GM10266 (cell line): Measurements from ENCODE around the gene LY6G6F.

Experiments
- DNase-seq: peaks from one replicate; pipeline ENCODE4 v3.0.0; 2012; ENCODE audit errors: extremely low spot score
- TF ChIP-seq, protein P1 (sequence below): IDR thresholded peaks from 2 replicates; pipeline ENCODE4 v1.5.1; 2012; ENCODE audit warnings: mild to moderate bottlenecking, low read depth; ENCODE audit not compliant: control insufficient read depth, insufficient read depth; ENCODE audit errors: missing control alignments

Gene LY6G6F

DNA sequence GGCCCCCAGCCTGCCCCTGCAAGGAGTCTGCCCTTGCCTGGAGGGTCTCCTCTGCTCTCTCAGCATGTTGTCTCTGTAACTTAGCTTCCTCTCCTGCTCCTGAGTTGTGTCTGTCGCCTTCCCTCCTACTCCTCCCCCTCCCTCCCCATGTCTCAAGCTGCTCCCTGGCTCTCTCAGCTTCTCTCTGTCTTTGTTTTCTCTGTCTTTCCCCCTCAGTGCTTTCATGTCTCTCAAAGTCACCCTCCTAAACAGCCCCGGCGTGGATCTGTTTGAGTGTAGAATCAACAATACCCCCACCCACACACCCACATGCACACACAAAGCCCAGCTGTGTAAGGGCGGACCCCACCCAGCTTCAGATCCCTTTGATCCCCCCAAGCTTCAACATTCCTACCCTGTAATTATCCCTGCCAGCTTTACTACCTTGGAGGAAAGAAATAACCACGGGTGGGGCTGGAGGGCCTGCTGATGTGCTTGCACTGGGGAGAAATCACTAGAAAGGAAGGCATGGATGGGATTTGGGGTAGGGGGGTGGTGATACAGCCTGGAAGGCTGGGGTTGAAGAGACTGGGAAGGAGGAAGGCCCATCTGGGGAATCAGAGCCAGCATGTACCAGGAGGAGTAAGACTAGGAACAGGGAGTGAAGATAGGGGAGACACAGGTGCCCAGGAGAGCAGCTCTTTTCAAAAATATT is 7.5 kb downstream of the LY6G6F start:
- TF ChIP-seq, protein P1, sequence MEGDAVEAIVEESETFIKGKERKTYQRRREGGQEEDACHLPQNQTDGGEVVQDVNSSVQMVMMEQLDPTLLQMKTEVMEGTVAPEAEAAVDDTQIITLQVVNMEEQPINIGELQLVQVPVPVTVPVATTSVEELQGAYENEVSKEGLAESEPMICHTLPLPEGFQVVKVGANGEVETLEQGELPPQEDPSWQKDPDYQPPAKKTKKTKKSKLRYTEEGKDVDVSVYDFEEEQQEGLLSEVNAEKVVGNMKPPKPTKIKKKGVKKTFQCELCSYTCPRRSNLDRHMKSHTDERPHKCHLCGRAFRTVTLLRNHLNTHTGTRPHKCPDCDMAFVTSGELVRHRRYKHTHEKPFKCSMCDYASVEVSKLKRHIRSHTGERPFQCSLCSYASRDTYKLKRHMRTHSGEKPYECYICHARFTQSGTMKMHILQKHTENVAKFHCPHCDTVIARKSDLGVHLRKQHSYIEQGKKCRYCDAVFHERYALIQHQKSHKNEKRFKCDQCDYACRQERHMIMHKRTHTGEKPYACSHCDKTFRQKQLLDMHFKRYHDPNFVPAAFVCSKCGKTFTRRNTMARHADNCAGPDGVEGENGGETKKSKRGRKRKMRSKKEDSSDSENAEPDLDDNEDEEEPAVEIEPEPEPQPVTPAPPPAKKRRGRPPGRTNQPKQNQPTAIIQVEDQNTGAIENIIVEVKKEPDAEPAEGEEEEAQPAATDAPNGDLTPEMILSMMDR = no peak
- DNase-seq = no peak

DNA sequence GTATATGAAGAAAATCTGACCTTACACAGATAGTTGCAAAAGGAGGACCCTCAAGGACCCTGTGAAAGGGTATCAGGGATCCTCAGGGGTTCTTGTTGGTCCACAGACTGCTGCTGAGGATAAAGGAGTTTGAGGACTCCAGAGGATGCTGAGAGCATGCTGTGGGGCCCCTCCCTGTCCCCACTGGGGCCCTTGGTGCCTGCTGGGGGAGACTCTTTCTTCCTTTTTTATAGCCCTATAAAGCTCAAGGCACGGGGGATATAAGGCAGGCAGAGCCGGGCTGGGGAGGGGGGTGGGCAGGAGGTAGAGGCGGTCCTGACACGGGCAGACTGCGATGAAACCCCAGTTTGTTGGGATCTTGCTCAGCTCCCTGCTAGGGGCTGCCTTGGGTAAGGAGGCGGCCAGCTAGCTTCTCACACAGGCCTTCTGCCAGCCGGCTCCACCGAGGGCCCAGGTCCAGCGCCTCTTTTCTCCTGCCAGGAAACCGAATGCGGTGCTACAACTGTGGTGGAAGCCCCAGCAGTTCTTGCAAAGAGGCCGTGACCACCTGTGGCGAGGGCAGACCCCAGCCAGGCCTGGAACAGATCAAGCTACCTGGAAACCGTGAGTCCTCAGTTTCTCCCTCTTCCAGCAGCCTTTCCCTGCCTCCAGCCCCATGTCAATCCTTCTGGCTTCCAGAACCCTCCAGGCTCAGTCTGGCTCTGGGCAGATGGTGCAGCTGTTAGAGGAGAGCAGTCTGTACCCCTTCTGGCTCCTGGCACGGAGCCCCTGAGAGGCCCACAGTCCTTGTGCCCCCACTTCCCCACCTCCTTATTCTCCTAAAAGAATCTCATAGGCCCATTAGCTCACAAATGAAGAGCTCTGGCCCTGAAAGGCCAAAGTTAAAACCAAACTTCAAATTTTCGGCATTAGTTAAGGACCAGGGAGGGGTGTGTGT is 8.6 kb downstream of the LY6G6F start, which contains the start of gene LY6G6D:
TSS of gene LY6G6D (plus strand) at position 327 of the 937 bp plus-strand sequence. CDS start at position 335, 8 bp downstream.
- no peak for DNase-seq
- TF ChIP-seq, protein P1 = no peak

DNA sequence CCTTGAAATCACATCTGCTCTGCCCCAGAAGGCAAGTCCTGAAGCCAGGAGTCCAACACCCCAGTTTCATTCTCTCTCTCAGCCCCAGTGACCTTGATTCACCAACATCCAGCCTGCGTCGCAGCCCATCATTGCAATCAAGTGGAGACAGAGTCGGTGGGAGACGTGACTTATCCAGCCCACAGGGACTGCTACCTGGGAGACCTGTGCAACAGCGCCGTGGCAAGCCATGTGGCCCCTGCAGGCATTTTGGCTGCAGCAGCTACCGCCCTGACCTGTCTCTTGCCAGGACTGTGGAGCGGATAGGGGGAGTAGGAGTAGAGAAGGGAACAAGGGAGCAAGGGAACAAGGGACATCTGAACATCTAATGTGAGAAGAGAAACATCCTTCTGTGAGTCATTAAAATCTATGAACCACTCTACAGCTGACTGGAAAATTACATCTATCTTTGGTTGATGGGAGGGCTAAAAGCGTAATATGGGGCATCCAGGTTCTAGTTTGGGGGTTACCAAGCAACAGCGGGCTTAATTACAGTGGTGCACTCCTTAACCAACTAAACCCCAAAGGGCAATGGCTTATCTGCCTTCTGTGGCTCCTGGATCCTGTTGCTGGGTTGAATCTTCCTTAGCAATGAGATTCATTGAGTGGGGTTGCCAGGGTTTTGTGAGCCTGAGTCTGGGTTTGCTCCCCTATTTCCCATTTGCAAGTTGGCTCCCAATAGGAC is 11.0 kb downstream of the LY6G6F start:
- TF ChIP-seq, protein P1 = no peak
- no peak for DNase-seq

DNA sequence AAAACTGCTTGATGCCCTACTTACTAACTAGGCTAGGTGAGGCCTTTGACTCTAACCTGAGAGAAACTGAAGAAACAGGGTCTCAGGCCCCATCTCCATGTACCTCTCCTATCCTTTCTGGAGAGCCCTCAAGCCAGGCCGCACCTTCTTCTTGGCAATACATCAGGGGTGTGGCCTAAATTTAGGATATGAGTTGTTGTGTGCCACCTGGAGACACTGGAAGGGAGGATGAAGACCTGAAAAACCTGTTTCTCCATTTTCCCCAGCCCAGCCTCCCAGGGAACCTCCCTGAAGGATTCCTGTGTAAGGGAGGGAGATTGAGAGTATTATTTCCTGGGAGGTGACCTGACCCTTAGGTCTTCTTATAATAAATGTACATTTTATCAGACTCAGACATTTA is 11.6 kb downstream of the LY6G6F start:
- TF ChIP-seq, protein P1 = no peak
- no peak for DNase-seq

DNA sequence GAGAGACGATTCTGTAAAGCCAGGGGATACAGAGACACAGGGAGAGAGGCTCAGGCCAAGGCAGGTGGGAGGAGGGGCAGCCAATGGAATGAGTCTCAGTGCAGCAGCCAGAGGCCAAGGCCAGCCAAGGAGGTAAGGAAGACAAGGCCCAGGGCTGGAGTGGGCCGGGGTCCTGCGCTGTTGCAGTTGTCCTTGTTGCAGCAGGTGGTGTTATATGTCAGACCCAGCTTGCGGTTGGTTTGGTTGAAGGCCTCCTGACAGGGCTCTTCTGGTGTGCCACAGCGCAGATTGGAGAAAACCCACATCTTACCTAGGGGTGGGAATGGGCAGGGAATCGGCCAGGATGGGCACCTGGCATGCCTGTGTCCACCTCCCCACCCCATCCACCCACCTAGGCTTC is 12.3 kb downstream of the LY6G6F start:
- DNase-seq = no peak
- TF ChIP-seq, protein P1 = no peak

DNA sequence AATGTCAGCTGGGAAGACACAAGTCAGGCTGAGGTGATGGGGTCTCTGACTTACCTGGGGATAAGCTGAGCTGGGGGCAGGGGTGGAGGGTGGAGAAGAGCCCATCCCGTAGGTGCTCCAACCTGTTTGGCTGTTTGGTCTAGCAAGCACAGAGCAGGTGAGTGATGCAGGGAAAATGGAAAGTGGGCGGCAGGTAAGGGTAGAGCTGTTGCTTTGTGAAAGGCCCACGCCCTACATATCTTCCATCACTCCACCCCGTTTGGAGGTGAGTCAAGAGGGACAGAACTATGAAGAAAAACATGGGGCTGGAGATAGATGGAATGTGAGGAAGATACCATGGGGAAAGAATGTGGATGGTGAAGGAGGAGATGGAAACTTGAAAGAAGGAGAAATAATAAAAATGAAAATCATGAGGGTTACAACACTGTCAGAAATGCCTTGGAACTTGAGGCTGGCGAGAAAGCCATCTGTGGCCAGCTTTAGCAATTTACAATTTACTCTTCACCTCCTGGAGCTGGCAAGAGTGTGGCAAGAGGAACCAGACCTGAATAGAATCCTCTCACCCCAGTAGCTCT is 13.6 kb downstream of the LY6G6F start:
- TF ChIP-seq, protein P1 = no peak
- DNase-seq = no peak
